22Rv1 (cell line): ENCODE data around the gene KNDC1.

Experiments used
- CTCF ChIP-seq: fragments of 450-650 bp; IDR thresholded peaks from 2 replicates; pipeline ENCODE4 v1.5.1; 2017; ENCODE audit warnings: mild to moderate bottlenecking
- ZFX ChIP-seq: fragments of 450-650 bp; IDR thresholded peaks from 2 replicates; pipeline ENCODE4 v1.6.1; 2017; ENCODE audit warnings: antibody characterized with exemption, borderline replicate concordance

GRCh38 chr10:133125901-133126300 lies 34.1 kb upstream of the KNDC1 start:
- TF ChIP-seq CTCF (no peak), ZFX (no peak)
